GM04504 (cell line): ENCODE measurements around the gene GRAMD1B.

ENCODE experiments used
- DNase-seq: peaks from one replicate; pipeline ENCODE4 v3.0.0-alpha.2; 2012; ENCODE audit warnings: low read depth

The GRAMD1B gene

DNA sequence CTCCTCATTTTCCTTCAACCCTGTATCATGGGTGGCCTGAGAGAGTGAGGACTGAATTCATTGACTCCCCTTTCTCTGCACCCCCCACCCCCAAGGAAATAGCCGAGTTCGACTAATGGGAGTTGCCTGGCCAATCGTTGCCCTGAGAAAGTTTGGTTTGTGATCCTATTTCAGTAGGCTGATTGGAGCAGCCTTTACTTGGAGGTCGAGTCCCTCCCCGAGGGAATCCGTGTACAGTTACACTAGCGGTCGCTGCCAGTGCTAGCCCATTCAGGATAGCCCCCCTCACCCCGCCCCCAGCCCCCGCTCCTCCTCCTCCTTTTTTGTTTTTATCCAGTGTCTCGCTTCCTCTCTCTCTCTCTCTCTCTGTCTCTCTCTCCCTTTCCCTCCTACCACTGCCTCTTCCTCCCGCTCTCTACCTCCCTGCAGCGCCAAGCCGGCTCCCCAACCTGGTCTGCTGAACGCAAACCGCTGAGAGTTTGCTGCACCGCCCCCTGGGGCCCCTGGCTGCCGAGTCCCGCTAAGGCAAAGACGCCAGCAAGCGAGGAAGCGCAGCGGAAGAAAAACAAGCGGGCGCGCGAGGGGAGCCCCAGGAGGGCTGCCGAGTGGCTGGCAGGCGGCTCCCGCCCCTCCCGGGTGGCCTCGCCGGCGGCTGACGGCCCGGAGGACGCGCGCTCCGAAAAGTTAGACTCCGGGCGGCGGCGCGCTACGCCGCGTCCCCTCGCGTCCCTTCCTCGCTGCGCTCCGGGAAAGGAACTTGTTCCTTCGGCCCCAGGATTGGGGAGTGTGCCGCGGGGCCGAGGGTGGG lies at the start of gene GRAMD1B:
TSS of gene GRAMD1B (plus strand) at position 357 of the 808 bp plus-strand sequence. CDS start 524 bp downstream, outside the sequence.
- DNase-seq, result peak; percentile 58

DNA sequence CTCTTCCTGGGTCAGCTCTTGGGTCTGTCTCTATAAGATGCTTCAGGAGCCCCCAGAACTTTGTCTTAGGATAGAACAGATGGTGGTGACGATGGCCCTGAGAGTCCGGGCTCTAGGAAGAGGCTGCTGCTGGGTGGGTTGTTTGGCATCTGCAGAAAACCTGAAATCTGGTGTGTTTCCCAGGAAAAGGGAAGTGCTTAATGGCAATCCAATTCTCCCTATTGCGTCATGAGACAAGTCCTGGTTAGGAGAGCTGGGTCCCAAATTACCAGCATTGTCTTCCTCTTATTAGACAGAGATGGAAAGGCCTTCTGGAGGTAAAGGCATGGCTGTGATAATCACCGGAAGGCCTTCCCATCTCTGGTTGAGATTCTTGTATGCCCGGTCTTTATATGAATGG lies 48.9 kb upstream of the GRAMD1B start:
- DNase-seq, result no peak

DNA sequence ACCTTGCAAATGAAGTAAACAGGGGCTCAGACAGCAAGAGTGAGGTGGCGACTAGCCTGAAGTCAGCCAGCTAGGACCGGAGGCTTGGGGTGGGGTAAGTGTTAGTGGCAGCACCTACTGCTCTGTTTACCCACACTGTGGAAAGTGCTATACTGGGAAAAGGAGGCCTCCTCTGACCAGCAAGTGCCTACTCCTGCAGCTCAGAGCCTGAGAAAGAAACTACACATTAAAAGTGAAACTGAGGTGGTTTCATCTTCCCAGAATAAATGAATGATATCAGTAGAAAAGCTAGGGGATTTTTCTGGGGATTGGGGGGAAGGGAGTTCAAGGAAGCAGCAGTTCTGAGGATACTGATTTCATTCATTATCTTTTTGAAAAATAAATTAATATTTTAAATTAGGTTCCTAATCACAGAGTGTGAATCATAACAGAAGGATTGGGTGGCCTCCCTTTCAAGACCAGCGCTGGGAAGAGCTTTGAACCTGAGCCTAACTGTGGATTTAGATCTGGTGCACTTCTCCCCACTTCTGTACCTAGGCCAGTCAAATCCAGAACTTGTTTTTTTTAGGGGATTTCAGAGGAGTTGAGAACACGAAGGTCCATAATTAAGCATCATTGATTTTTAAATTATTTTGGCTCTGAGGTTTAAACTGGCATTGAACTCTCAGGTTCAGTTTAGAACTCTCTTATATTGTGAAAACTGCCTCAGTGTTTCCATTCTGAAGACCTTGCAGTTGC lies 48.1 kb upstream of the GRAMD1B start:
- DNase-seq, result no peak

DNA sequence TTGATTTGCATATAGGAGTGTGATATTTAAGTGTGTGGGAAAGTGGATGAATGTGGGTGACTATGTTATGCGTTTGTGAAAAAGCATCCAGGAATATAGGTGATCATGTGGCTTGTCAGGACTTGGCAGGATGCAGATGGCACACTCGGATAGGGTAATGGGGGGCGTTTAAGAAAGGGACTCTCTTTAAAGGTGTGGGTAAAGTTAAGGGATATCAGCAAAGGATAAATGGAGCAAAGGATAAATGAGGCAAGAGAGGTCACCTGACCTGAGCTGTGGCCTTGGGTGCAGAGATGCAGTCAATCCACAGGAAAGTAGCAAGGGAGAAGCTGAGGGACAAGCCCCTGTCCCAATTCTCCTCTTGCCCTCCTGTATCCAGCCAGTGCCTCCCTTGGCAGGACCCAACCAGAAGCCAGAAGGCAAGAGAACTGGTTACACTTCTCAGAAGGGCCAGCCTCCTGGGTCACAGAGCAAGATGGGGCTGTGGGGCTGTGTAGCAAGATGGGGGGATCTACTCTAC lies 47.5 kb upstream of the GRAMD1B start:
- no peak for DNase-seq

DNA sequence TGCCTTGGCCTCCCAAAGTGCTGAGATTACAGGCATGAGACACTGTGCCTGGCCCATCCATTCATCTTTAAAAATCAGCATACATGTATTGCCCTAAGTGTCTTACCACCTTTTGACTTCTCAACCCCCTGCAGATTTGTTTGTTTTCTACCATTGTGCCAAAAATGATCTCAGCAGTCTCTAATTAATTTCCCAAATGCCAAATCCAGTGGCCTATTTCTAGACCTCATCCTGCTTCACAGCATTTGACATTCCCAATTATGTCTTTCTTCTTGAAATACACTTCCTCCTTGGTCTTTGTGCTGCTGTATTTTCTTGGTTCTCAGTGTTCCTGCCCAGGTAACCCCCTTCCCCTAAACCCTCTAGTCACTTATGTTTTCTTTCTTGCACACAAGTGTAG lies 46.0 kb upstream of the GRAMD1B start:
- DNase-seq, result no peak

DNA sequence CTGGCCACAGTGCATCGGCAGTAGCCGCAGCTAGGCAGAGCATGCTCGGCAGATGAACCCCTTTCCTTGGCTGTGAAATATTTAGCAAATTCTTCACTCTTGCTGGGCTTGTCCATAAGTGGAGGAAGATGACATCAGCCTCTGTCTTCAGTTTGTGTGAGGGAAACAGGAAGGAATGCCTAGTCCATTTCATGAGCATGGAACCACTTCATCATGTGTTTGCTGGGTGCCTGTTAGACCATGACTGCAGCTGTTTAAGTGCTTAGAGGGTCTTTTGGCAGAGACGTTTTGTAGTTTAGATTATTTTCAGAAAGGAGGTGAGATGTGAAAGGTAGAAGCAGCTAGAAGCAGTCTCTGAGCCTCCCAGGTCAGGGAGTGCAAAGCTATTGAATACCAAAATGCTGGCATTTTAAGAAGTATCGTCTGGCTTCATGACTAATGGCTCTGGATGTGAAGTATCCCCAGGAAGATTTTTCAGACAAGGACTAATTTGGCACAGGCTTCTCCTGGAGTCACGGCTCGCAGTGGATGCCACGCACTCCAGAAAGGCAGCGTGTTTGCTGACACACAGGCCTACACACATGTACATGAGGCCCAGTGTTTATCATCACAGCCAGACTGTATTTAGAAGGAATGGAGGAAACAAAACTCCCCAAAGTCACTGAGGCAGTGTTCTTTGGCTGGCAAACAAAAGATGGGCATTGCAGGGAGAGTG lies 43.1 kb upstream of the GRAMD1B start:
- peak; percentile 66 for DNase-seq

DNA sequence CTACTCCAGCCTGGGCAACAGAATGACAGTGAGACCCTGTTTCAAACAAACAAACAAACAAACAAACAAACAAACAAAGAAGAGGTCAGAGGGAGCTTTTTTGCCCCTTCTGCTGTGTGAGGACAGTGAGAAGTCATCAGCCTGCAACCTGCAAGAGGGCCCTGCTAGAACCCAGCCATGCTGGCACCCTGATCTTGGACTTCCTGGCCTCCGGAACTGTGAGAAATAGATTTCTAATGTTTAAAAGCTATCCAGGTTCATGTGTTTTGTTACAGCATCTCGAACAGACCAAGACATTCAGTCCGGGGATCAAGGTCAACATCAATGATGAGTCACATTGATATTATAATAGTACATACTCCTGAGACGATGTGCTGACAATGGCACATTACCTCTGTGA lies 41.4 kb upstream of the GRAMD1B start:
- no peak for DNase-seq

DNA sequence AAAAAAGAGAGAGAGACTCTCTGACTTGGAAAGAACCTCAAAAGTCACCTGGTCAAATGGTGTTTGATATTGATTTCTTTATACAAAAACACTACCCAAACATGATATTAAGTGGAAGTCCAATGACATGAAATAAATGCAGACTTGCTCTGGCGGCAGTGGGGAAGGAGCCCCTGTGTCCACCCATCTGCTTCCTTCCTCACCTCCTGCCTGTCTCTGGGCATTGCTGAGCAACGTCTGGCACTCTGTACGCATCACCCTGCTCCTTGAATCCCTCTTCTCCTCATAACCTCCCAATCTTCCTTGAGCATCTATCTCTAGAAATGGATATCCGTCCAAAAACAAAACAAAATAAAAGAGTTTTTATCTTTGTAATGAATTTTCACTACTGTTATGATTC lies 39.9 kb upstream of the GRAMD1B start:
- no peak for DNase-seq

DNA sequence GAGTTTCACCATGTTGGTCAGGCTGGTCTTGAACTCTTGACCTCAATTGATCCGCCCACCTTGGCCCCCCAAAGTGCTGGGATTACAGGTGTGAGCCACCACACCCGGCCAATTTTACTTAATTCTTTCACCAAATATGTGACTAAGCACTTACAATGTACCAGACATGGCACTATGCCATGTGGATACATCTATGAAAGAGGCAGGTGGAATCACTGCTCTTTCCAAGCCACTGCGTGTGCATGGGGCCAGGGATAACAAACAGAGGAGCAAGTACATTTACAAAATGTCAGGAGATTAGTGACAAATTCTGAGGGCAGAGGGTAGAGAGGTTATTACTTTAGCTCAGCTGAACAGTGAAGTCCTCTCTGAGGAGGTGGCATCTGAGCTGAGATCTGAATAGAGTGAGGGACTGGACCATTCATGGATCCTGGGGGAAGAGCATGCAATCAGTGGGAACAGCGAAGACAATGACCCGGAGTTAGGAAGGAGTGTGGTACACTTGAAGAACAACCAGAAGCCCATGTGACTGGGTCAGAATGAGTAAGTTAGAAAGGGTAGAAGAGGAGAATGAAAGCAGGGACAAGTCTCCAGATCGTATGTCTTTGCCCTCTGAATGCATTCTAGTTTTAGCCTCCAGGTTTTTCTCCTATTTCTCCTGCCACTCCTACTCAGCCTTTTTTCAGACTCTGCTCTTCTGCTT lies 38.3 kb upstream of the GRAMD1B start:
- no peak for DNase-seq

DNA sequence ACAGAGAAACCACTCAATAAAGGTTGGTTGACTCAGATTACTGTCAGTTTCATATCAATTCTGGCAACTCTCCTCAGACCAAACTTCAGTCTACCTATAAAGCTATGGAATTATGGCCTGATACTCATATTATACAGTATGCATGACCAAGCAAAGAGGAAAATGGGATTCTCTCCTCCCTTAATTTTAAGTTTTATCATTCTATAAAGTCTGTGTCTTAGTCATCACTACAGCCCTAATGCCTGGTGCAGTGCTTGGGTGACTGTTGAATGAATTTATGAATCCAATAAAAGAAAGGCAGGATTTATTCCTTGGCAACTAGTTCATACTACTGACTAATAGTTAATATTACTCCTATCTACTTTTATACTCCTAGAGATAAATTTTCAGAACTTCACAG lies 37.6 kb upstream of the GRAMD1B start:
- DNase-seq, result no peak

DNA sequence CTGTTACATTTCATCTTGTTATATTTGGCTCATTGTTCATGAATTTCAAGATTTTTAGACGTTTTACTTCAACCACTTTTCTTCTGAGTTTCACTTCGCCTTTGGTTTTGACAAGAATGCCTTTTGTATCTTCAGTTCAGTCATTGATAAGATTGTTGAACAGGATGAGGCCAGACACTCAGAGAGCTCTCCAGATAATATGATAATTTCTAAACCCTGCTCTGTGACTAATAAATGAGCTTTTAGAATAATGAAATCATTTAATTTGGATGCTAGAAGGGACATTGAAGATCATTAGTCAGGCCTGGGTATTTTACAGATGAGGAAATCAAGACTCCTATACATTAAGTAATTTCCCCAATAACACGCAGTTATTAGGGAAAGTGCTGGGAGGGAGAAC lies 37.2 kb upstream of the GRAMD1B start:
- no peak for DNase-seq

DNA sequence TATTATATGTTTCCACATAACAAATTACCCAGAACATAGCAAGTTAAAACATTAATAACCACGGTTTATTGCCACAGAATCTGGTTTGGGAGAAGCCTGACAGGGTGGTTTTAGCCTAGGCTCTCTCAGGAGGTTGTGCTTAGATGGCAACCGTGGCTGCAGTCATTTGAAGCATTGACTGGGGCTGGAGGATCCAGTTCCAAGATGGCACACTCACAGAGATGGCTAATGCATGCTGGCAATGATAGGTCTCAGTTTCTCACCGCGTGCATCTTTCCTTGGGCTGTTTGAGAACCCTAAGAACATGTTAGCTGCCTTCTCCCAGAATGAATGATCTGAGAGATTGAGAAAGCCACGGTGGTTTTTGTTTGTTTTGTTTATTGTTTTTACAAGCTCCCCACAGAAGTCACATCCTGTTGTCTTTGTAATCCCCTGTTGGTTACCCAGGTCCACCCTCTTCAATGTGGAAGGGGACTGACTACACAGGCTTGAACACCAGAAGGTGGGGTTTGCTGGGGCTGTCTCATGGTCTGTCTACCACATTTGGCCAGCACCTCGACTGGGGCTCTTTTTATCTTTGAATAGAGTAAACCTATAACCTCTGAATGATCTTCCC lies 36.6 kb upstream of the GRAMD1B start:
- no peak for DNase-seq

DNA sequence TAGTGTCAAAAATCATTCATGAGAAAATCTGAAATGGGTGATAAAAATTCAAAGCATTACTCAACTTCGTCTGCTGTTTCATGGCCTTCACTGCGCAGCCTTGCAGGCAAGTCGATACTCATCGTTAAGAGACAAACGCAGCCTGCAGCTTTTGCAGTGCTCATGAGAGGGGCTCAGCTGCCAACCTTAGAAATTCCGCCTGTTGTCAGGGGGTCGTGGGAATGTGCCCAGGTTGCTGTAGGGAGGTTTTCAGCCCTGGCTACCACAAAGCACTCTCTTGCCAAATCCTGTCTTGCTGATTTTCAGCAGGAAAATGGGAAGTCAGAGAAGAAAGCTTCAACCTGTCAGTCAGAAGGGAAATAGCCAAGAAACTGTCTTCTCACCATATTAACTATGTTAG lies 25.4 kb upstream of the GRAMD1B start:
- DNase-seq, result no peak

DNA sequence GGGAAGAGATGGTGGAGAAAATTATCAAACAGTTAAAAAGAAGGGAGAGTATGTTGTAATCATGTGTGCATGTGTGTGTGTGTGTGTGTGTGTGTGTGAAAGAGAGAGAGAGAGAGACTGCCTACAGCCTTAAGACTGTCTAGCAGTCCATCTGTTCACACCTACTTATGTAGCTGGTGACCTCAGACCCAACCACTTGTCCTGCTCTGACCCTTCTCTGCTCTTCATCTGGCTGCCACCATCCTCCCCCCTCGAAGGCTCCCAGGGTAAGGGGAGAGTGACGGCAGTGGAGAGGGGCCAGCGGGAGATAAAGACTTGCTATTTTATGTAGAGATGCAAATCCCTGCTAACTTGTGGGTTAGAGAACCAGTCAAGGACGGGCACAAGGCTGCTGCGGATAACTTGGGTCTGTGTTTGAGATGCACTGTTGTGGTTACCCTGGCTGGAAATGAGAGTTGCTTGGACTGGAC lies 24.9 kb upstream of the GRAMD1B start:
- no peak for DNase-seq

DNA sequence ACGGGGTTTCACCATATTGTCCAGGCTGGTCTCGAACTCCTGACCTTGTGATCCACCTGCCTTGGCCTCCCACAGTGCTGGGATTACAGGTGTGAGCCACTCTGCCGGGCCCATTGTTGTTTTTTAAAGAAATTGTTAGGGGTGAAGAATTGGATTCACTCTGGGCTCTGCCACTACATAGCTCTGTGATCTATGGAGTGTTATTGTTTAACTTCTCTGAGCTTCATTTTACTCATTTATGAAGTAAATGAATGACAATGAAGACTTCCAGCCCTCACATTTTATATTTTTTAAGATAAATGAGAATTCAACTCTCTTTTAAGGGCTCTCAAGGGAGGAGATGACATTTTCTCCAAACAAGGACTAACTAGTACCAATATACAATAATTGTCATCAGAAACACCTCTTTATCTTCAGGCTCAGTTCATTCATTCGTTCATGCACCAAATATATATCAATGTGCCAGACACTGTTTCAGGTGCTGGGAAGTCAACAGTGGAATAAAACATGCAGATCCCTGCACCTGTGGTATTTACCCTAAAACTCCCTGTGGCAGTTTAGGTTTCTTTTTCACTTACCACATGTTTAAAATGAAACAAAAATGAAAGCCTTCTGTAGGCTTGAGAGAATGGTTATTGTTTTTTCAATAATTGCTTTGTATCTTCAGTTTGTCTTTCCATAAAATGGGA lies 23.5 kb upstream of the GRAMD1B start:
- no peak for DNase-seq

DNA sequence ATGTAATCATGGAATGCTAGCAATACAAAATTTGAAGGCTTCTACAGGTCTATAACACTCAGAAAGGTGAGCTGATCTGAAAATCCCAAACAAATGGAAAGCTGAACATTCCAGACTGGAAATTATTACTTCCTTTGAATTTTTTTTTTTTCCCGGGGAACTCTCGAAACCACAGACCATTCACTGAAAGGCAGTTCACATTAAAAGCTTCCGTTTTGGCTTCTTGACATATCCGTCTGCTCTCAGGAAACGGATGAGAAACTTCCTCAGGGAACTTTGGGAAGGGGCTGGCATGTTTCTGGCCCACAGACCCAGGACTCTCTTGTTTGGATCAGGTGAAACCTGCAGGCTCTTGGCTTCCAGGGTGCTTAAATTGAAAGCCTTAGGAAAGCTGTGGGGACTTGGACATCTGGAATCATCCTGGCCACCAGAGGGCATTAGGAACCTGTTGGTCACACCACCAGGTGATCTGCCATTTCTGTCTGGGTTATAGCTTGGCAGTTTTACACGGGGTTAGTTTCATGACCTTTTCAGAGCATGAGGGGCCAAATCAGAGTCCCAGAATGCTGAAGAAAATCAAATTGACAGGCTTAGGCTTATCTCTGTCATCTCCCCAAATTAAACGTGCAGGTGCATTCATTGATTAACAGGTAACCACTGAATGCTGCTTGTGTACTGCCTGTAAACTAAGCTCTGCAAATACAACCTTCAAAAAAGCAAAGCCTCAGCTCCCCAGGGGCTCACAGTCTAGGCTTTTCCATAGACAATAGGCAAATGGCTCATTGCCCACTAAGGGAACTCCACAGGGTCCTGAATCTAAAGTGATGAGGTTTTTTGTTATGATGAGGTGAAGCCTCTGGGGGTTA lies 22.7 kb upstream of the GRAMD1B start:
- peak; percentile 46 for DNase-seq

DNA sequence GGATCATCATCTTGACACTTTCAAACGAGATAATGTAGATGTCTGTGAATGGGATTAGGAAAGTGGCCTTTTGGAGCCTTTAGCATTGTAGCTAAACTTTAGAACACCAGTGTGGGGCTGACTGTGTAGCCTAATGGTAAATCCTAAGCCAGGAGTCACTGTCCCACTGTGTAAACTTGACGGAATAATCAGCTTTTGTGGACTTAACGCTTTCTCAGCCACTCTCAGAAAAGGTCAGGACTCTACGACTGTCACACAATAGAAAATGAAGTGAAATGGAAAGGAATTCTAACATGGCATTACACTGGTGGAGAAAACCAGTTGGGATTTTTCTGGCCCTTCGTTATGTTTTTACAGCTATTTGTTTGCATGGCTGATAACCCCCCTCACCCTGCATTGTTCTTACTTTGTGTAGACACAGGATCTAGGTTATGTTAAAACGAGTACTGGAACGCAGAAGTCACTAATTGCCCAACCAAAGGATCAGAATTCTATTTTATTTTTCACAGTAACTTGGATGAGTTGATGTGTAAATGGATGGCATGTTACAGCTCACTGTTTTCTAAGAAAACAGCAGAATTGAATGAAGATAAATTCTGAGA lies 22.0 kb upstream of the GRAMD1B start:
- DNase-seq, result no peak

DNA sequence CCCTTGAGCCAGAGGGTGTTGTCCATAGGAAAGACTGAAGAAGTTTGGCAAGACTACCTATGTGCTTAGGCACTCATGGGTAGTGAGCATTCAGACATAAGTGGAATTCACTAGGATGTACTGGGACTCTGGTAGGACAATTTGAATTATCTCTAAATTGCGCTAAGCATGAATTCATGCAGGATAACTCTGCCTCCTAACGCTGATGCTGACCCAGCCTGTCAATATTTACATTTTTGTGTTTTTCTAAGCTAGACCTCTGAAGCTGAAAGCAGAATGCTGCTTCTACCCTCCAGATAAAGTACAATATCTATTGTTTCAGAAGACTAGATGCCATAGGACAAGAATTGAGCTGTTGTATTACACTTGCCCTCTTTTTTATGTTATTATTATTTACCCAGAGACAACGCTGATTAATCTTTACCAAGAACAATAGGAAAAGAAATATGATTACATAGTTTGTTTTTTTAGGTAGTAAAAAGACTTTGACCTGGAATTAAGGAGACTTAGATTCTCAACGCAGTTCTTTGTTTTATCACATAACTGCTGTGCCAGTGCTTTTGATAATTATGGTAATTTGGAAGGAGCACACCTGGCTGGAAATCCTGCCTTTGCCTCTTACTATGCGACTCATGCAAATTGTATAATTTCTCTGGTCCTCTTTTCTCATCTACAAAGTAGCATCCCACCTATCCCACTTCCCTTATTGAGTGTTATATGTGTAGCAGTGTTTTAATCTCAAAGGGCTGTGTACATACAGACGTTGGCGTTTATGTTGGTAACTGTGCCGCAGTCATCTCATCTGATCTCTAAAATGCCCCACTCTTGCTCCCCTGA lies 21.2 kb upstream of the GRAMD1B start:
- DNase-seq, result no peak
